ENCODE measurements around the gene NCOA3.

GRCh38 chr20:47588158-47588557, 86.5 kb downstream of the NCOA3 start:
- TF ChIP-seq, protein P1, sequence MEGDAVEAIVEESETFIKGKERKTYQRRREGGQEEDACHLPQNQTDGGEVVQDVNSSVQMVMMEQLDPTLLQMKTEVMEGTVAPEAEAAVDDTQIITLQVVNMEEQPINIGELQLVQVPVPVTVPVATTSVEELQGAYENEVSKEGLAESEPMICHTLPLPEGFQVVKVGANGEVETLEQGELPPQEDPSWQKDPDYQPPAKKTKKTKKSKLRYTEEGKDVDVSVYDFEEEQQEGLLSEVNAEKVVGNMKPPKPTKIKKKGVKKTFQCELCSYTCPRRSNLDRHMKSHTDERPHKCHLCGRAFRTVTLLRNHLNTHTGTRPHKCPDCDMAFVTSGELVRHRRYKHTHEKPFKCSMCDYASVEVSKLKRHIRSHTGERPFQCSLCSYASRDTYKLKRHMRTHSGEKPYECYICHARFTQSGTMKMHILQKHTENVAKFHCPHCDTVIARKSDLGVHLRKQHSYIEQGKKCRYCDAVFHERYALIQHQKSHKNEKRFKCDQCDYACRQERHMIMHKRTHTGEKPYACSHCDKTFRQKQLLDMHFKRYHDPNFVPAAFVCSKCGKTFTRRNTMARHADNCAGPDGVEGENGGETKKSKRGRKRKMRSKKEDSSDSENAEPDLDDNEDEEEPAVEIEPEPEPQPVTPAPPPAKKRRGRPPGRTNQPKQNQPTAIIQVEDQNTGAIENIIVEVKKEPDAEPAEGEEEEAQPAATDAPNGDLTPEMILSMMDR (IDR thresholded peaks at IDR 0.05): no peak
- TF ChIP-seq POLR2A (IDR thresholded peaks at IDR 0.05): no peak
